ENCODE data around the gene INIP.
"Not testable (repeated sequence)": the region's sequence is repeated elsewhere in the genome, so short reads cannot be mapped to it uniquely, and the experiment has no call there.

The INIP gene

GRCh38 chr9:112728401-112728800 lies 10.5 kb upstream of the INIP start:
- Histone ChIP-seq H3K9me3 (replicated peaks; ENCODE audit: low read length) (no peaks in the 10 kb centered on the region), H3K4me3 (ENCODE audit: low read length) (no peak overlapping the region), H3K9ac (ENCODE audit: low read depth, low read length) (no peak overlapping the region), H3K36me3 (ENCODE audit: insufficient read depth, low read length) (no peaks in the 10 kb centered on the region), H3K27me3 (ENCODE audit: control insufficient read depth, insufficient read depth, low read length) (no peaks in the 10 kb centered on the region), H3K4me2 (ENCODE audit: low read length) (no peak overlapping the region), H3K4me1 (ENCODE audit: control insufficient read depth, insufficient read depth, low read length) (no peaks in the 10 kb centered on the region)

GRCh38 chr9:112726428-112726827 lies 8.5 kb upstream of the INIP start:
- H3K9ac ChIP-seq (ENCODE audit: low read depth, low read length): no peak overlapping the region

GRCh38 chr9:112725961-112726360 lies 8.0 kb upstream of the INIP start:
- Histone ChIP-seq H3K27me3 (ENCODE audit: control insufficient read depth, insufficient read depth, low read length) (no peaks in the 10 kb centered on the region), H3K4me1 (ENCODE audit: control insufficient read depth, insufficient read depth, low read length) (no peaks in the 10 kb centered on the region), H3K4me2 (ENCODE audit: low read length) (no peak overlapping the region), H3K36me3 (ENCODE audit: insufficient read depth, low read length) (no peaks in the 10 kb centered on the region), H3K9me3 (replicated peaks; ENCODE audit: low read length) (no peaks in the 10 kb centered on the region), H3K4me3 (ENCODE audit: low read length) (no peak overlapping the region), H3K9ac (ENCODE audit: low read depth, low read length) (no peak overlapping the region)

More at GRCh38 chr9:112726428-112726827, 8.5 kb upstream of the INIP start:
- H3K4me1 ChIP-seq (ENCODE audit: control insufficient read depth, insufficient read depth, low read length): no peaks in the 10 kb centered on the region
- no peak overlapping the region for H3K4me2 ChIP-seq (ENCODE audit: low read length)
- H3K9me3 ChIP-seq (replicated peaks; ENCODE audit: low read length): no peaks in the 10 kb centered on the region
- no peaks in the 10 kb centered on the region for H3K27me3 ChIP-seq (ENCODE audit: control insufficient read depth, insufficient read depth, low read length)
- no peaks in the 10 kb centered on the region for H3K36me3 ChIP-seq (ENCODE audit: insufficient read depth, low read length)
- H3K4me3 ChIP-seq (ENCODE audit: low read length): no peak overlapping the region

- H3K9ac ChIP-seq (ENCODE audit: low read depth, low read length); H3K27me3 ChIP-seq (ENCODE audit: control insufficient read depth, insufficient read depth, low read length); H3K36me3 ChIP-seq (ENCODE audit: insufficient read depth, low read length); H3K4me2 ChIP-seq (ENCODE audit: low read length); H3K4me1 ChIP-seq (ENCODE audit: control insufficient read depth, insufficient read depth, low read length); H3K9me3 ChIP-seq (replicated peaks; ENCODE audit: low read length); H3K4me3 ChIP-seq (ENCODE audit: low read length): not testable (repeated sequence)
Measured at GRCh38 chr9:112722749-112723148, 4.8 kb upstream of the INIP start.

- Histone ChIP-seq H3K4me1 (ENCODE audit: control insufficient read depth, insufficient read depth, low read length) (peaks cover 5% of the 10 kb centered on the region), H3K9ac (ENCODE audit: low read depth, low read length) (no peak overlapping the region), H3K36me3 (ENCODE audit: insufficient read depth, low read length) (no peaks in the 10 kb centered on the region), H3K4me3 (ENCODE audit: low read length) (no peak overlapping the region), H3K27me3 (ENCODE audit: control insufficient read depth, insufficient read depth, low read length) (no peaks in the 10 kb centered on the region), H3K4me2 (ENCODE audit: low read length) (no peak overlapping the region), H3K9me3 (replicated peaks; ENCODE audit: low read length) (no peaks in the 10 kb centered on the region)
Measured at GRCh38 chr9:112720113-112720780, 2.3 kb upstream of the INIP start.

- Histone ChIP-seq H3K4me2 (ENCODE audit: low read length) (no peak overlapping the region), H3K4me1 (ENCODE audit: control insufficient read depth, insufficient read depth, low read length) (peaks cover 5% of the 10 kb centered on the region), H3K9ac (ENCODE audit: low read depth, low read length) (no peak overlapping the region), H3K9me3 (replicated peaks; ENCODE audit: low read length) (no peaks in the 10 kb centered on the region), H3K36me3 (ENCODE audit: insufficient read depth, low read length) (no peaks in the 10 kb centered on the region), H3K27me3 (ENCODE audit: control insufficient read depth, insufficient read depth, low read length) (no peaks in the 10 kb centered on the region), H3K4me3 (ENCODE audit: low read length) (no peak overlapping the region)
Measured at GRCh38 chr9:112719696-112720095, 1.8 kb upstream of the INIP start.

GRCh38 chr9:112719241-112719691 lies 1.3 kb upstream of the INIP start:
- Histone ChIP-seq H3K9me3 (replicated peaks; ENCODE audit: low read length) (no peaks in the 10 kb centered on the region), H3K36me3 (ENCODE audit: insufficient read depth, low read length) (no peaks in the 10 kb centered on the region), H3K27me3 (ENCODE audit: control insufficient read depth, insufficient read depth, low read length) (no peaks in the 10 kb centered on the region), H3K4me1 (ENCODE audit: control insufficient read depth, insufficient read depth, low read length) (peaks cover 5% of the 10 kb centered on the region), H3K4me2 (ENCODE audit: low read length) (no peak overlapping the region), H3K4me3 (ENCODE audit: low read length) (no peak overlapping the region), H3K9ac (ENCODE audit: low read depth, low read length) (no peak overlapping the region)

GRCh38 chr9:112712678-112713077 lies 5.2 kb downstream of the INIP start:
- Histone ChIP-seq H3K4me2 (ENCODE audit: low read length) (no peak overlapping the region), H3K4me3 (ENCODE audit: low read length) (no peak overlapping the region), H3K4me1 (ENCODE audit: control insufficient read depth, insufficient read depth, low read length) (peaks cover 5% of the 10 kb centered on the region), H3K36me3 (ENCODE audit: insufficient read depth, low read length) (peaks cover 8% of the 10 kb centered on the region), H3K9ac (ENCODE audit: low read depth, low read length) (no peak overlapping the region), H3K9me3 (replicated peaks; ENCODE audit: low read length) (no peaks in the 10 kb centered on the region), H3K27me3 (ENCODE audit: control insufficient read depth, insufficient read depth, low read length) (no peaks in the 10 kb centered on the region)

DNA sequence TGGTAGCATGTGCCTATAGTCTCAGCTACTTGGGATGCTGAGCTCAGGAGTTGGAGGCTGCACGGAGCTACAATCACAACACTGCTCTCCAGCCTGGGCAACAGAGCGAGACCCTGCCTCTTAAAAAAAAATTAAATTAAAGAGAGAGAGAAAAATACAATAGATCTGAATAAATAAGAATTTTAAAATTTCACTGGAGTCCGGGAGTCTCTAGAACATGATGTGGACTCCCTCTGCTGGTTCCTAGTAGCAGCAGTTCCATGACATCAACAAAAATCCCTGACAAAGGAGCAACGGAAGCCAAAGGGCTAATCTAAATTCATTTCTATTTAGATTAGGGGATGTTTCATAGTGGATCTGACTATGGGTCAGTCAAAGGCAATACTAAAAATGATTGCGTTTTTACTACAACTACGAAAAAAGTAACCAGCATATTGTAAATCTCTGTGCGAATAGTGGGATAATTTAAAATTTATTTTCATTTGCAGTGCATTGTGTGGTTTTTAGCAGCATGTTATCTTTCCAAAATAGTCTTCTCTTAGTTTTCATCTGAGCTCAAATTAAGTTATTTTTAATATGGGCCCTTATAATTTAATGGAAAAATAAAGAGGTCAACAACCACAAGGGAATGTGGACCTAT lies 6.7 kb downstream of the INIP start:
- Histone ChIP-seq H3K9ac (ENCODE audit: low read depth, low read length) (no peak overlapping the region), H3K9me3 (replicated peaks; ENCODE audit: low read length) (no peaks in the 10 kb centered on the region), H3K4me1 (ENCODE audit: control insufficient read depth, insufficient read depth, low read length) (no peaks in the 10 kb centered on the region), H3K4me3 (ENCODE audit: low read length) (no peak overlapping the region), H3K27me3 (ENCODE audit: control insufficient read depth, insufficient read depth, low read length) (no peaks in the 10 kb centered on the region), H3K36me3 (ENCODE audit: insufficient read depth, low read length) (peaks cover 8% of the 10 kb centered on the region), H3K4me2 (ENCODE audit: low read length) (no peak overlapping the region)

GRCh38 chr9:112705768-112706427 lies 12.0 kb downstream of the INIP start:
- Histone ChIP-seq H3K9ac (ENCODE audit: low read depth, low read length) (no peak overlapping the region), H3K4me2 (ENCODE audit: low read length) (no peak overlapping the region), H3K4me3 (ENCODE audit: low read length) (no peak overlapping the region), H3K4me1 (ENCODE audit: control insufficient read depth, insufficient read depth, low read length) (no peaks in the 10 kb centered on the region), H3K9me3 (replicated peaks; ENCODE audit: low read length) (no peaks in the 10 kb centered on the region), H3K36me3 (ENCODE audit: insufficient read depth, low read length) (peaks cover 3% of the 10 kb centered on the region), H3K27me3 (ENCODE audit: control insufficient read depth, insufficient read depth, low read length) (no peaks in the 10 kb centered on the region)

GRCh38 chr9:112703304-112703703 lies 14.6 kb downstream of the INIP start:
- no peaks in the 10 kb centered on the region for H3K27me3 ChIP-seq (ENCODE audit: control insufficient read depth, insufficient read depth, low read length)

More at GRCh38 chr9:112703304-112703703, 14.6 kb downstream of the INIP start:
- Histone ChIP-seq H3K4me3 (ENCODE audit: low read length) (no peak overlapping the region), H3K36me3 (ENCODE audit: insufficient read depth, low read length) (no peaks in the 10 kb centered on the region), H3K4me2 (ENCODE audit: low read length) (no peak overlapping the region), H3K4me1 (ENCODE audit: control insufficient read depth, insufficient read depth, low read length) (no peaks in the 10 kb centered on the region), H3K9ac (ENCODE audit: low read depth, low read length) (no peak overlapping the region), H3K9me3 (replicated peaks; ENCODE audit: low read length) (no peaks in the 10 kb centered on the region)

Data from skeletal muscle satellite cell (primary cell).